HG03558 (cell line): ENCODE data around the gene MLLT1.

Experiments
- ATAC-seq: cut with Tn5 transposase; IDR thresholded peaks from one replicate; pipeline ENCODE4 v1.9.1; 2021; ENCODE audit warnings: moderate number of reproducible peaks; ENCODE audit not compliant: unreplicated experiment; ENCODE audit errors: extremely low read depth

The MLLT1 gene

GRCh38 chr19:6225232-6225865 is 54.4 kb downstream of the MLLT1 start:
- no peak for ATAC-seq

GRCh38 chr19:6224308-6224675 is 55.5 kb downstream of the MLLT1 start:
- no peak for ATAC-seq

GRCh38 chr19:6223461-6224307 is 56.1 kb downstream of the MLLT1 start:
- no peak for ATAC-seq

- ATAC-seq = no peak
Observed at GRCh38 chr19:6222884-6223283, 56.9 kb downstream of the MLLT1 start.

GRCh38 chr19:6221878-6222746 is 57.7 kb downstream of the MLLT1 start:
- no peak for ATAC-seq

GRCh38 chr19:6221220-6221877 is 58.4 kb downstream of the MLLT1 start:
- no peak for ATAC-seq

GRCh38 chr19:6220385-6221191 is 59.2 kb downstream of the MLLT1 start:
- ATAC-seq = no peak

GRCh38 chr19:6219586-6220290 is 60.0 kb downstream of the MLLT1 start:
- no peak for ATAC-seq

GRCh38 chr19:6219147-6219525 is 60.6 kb downstream of the MLLT1 start:
- ATAC-seq = no peak

GRCh38 chr19:6218491-6219146 is 61.2 kb downstream of the MLLT1 start:
- ATAC-seq = no peak

- no peak for ATAC-seq
Observed at GRCh38 chr19:6217752-6218334, 61.9 kb downstream of the MLLT1 start.

GRCh38 chr19:6216996-6217751 is 62.6 kb downstream of the MLLT1 start:
- no peak for ATAC-seq

- no peak for ATAC-seq
Observed at GRCh38 chr19:6216236-6216995, 63.4 kb downstream of the MLLT1 start.

- no peak for ATAC-seq
Observed at GRCh38 chr19:6215701-6216235, 64.0 kb downstream of the MLLT1 start.

GRCh38 chr19:6214881-6215541 is 64.8 kb downstream of the MLLT1 start:
- ATAC-seq = no peak
